Measurements from ENCODE around the gene DMKN.

DNA sequence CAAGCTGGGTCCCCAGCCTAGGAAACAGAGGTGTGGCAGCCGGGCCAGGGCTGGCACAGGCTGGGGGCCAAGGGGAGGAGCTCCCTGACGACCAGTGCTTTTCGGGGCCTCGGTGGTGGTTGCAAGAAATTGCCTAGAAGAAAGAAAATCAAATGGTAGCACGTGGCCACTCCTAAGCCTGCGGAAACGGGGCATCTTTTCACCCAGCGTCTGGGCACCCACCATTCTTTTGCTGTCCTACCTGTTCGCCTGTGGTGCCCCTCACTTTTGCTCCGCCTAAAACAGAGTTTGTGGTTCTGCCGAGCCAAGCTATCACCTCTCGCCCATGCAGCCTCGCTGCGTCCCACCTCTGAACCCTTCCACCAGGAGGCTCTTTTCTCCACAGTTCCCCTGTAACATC, 16.0 kb downstream of the DMKN start:
- TF ChIP-seq POLR2AphosphoS5 (IDR thresholded peaks at IDR 0.05; ENCODE audit: borderline replicate concordance, low read depth, low read length) = no peak
- no peak for TF ChIP-seq EZH2 (IDR thresholded peaks at IDR 0.05)
- TF ChIP-seq FOXP2 (optimal IDR thresholded peaks at IDR 0.05; ENCODE audit: control extremely low read depth, extremely low read length, insufficient read depth) = no peak
